ENCODE measurements around the gene GSG1L.

GSG1L gene

DNA sequence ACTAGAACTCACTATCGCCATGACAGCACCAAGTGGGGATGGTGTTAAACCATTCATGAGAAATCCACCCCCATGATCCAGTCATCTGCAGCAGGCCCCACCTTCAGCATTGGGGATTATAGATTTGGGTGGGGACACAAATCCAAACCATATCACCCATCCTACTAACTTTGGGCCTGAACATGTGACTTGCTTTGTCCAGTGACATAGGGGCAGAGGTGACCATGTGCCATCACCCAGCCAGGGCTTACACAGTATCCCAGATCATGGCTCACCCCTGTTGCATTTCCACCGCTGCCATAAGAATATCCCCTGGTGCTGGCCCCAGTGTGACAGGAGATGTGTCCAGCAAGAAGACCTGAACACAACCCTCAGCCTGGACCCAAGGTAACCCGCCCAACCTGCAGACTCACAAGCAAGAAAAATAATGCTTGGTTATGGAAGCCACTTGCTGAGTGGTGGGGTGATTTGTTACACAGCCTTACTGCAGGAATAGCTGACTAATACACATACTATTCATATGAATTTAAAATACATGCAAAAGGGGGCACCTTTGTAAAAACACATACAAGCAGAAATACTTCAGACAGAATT, 130.9 kb downstream of the GSG1L start:
- no peak for DNase-seq

DNA sequence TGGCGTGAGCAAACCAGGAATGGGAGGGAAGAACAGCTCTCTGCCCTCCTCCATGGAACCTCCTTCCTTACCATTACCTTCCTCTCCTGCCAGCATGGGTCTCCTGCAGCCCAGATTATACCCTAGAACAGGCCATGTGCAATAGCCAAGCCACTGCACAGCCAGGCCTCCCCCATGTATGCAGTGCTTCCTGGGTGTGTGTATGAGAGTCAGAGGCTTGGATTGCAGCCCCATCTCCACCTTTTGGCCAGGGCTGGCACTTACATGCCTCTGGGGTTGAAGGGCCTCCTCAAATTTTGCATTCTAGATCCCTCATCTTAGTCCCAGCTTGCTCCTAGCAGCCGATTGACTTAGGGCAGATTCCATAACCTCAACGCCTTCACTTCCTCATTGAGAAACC, 133.7 kb downstream of the GSG1L start:
- no peak for DNase-seq

DNA sequence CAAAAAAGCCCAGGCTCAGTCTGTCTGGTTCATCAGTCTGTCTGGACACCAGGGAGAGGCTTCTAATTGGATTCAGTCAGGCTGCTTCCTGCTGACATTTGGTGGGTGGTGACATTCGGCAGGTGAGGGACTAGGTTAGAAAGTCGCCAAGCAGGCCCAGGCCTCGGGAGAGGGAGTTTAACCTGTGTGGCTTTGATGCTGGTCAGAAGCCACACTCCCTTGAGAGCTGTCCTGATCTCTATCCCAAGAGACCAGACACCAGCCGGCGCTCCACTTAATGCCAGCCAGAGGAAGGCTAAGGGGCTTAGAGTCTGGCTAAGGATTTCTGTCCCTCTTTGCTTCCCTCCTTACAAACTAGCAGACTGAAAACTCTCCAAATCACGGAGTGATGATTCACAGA, 135.0 kb downstream of the GSG1L start:
- no peak for DNase-seq

DNA sequence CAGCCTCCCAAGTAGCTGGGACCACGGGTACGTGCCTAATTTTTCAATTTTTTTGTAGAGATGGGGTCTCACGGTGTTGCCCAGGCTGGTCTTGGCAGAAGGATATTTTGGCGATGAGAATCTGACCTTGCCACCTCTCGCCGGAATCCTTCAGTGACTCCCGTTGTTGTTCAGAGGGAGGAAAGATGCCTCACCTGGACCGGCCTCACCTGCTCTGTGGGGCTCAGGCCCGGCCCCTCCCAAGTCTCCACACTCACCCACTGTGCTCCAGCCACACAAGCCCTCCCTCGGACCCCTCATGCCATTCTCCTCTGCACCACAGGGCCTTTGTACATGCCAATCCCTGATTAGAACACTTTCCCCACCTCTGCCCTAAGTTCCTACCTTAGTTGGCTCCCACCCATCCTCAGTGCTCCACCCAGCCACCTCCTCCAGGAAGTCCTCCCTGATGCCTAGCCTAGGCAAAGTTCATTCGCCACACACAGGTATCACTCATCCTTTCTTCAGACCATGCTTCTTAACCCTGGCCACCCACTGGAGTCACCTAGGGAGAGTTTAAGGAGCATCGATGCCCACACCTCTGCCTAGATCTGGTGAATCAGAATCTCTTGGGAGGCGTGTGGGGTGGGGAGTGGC, 136.1 kb downstream of the GSG1L start:
- DNase-seq: no peak

DNA sequence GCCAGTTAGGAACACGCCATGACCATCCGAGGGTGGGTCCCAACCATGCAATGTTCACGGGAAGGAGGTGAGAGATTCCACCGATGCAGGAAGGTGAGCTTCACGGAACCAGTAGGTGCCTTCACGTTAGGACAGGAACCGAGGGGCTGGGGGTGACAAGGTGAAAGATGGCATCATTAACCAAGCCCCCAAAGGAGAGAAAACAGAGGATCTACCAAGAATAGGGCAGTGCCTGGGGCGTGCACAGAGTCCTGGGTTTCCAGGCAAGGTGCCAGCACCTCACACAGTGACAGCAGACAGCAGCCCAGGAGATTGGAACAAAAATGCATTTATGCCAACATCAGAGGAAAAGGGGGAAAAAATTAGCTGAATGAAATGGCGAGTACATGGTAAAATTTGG, 137.9 kb downstream of the GSG1L start:
- no peak for DNase-seq

DNA sequence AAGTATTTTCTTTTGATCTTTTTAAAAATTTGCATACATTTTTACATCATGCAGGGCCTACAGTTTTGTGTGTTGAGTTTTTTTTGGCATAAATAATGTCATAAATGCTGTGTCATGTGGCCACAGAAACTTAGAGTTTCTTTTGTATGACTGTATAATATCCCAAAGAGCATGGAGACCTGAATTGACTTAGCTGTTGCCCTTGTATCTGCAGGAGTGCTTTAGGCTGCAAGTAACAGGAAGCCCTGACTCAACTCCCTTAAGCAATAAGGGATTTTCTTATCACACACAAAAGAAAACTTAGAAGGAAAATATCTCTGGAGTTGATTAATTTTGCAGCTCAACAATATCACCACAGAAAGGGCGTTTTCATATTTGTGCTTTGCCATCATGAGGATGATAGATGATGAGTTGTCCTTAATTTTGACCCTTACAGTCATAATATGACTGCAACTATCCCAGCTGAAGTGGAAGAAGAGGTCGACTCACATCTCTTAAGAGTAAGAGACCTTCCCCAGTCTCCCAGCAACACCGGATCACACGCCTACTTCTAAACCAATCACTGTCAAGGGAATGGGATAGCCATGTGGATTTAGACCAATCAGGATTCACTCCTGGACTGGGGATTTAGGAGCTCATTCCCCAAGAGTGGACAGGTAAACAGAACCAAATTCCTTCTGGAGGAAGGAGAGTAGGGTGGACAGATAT, 138.9 kb downstream of the GSG1L start:
- no peak for DNase-seq

DNA sequence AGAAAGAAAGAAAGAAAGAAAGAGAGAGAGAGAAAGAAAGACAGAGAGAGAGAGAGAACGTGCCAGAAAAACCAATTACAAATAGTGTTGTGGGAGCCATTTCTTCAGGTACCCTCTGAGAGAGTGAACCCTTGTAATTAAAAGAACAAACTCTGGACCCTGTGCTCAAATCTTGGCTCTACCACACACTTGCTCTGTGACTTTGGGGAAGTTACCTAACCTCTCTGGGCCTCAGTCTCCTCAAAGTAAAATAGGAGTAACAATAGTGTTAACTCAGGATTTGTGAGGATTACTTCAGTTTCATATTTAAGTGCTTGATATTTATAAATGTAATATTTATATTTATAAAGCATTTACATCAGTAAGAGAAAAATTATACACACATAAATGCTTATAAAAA, 139.8 kb downstream of the GSG1L start:
- DNase-seq: no peak

DNA sequence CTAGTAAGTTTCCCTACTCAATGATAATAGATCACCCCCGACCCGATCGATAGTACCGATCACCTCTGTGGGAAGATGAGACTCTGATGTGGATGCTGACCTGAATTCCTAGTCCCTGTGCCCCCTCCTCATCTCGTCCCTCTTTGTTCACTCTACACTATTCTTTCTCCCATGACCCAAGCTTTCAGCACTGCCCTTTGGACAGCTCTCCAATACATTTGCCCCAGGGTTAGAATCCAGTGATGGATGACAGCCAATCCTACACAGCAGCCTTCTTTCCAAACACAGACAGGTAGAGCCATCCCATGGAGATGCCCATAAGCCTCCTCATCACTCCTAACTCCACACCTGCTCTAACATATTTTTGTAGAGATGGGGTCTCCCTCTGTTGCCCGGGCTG, 141.1 kb downstream of the GSG1L start:
- no peak for DNase-seq

DNA sequence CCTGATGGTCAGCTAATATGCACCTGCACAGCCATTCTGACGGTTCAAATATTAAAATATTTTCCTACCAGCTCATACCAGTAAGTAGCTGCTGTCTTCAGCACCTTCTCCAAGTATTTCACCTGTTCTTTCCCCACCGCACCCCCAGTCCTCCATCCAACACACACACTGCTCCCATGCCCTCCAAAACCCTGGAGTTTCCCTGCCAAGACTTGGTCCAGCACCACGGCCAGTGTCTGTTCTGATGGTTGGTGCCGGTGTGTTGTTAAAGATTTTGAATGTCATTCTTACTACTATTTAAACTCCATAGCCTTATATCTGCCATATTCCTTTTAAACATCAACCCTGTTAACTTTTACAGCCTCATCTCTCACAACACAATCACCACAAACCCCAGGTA, 142.4 kb downstream of the GSG1L start:
- no peak for DNase-seq

DNA sequence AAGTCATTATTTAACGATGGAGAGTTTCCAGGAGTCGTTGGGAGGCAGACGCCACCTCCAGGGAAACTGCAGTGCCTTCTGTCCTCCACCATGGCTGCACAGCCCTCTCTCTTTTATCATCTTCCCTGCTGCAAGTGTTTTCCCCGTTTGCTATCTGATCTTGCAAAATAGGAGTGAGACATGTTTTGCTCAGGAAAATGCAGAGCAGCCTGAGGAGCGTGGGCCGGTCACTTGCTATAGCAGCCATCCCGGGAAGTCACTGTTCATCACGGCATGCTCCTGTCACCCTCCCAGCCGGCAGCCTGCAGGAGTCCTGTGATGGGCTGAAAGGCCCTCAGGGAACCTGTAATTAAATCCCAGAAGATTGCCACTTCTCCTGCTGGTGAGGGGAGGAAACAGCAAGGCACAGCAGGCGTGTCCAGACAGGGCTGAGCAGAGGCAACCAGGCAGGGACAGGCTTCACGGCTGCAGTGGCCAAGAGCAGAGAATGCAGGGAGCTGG, 143.1 kb downstream of the GSG1L start:
- no peak for DNase-seq

DNA sequence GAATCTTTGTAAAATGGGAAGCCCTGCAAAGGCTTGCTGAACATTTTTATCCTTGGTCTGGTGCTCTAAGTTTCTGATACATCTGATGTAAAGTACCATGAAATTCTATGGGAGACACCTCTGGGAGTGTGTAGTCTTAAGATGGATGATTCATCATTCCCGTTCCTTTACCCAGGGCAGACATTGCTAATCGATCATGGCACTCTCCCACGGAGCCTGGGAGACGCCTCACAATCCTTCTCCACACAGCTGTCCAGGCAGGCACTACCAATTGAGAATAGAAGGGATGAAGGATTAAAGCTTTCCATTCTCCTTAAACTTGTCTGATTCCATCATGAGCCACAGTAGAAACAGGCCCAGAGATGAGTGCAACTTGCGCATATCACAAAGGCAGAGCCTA, 144.8 kb downstream of the GSG1L start:
- no peak for DNase-seq

DNA sequence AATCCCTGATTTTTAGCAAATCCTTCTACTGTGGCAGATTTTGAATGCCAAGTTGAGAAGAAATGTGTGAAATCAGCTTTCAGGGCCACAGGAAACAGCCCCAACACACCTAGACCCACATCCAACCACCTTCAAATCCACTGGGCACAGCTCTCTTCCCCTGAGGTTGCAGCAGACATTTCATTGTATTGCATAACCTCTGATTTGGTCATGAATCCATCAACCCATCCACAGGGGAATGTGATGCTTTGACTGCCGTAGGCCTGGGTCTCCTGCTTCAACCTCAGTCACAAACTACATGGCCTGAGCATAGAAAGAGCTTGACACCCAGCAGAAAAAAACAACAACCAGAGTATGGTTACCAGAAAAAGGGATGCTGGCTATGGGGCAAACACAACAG, 145.6 kb downstream of the GSG1L start:
- no peak for DNase-seq

DNA sequence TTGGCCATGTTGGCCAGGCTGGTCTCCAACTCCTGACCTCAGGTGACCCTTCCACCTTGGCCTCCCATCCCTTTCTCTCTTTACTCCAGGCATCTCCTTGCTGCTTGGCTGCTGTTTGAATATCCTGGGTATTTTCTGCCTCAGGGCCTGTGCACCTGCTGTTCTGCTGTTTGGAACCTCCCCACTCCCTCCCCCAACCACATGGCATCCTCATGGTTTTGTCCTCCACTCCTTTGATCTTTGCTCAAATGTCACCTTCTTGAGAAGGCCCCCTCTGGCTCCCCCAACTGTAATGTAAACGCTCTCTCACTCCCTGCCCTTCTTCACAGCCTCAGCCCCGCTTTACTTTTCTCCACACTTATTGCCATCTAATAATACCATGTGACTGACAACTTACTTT, 152.0 kb downstream of the GSG1L start:
- no peak for DNase-seq

DNA sequence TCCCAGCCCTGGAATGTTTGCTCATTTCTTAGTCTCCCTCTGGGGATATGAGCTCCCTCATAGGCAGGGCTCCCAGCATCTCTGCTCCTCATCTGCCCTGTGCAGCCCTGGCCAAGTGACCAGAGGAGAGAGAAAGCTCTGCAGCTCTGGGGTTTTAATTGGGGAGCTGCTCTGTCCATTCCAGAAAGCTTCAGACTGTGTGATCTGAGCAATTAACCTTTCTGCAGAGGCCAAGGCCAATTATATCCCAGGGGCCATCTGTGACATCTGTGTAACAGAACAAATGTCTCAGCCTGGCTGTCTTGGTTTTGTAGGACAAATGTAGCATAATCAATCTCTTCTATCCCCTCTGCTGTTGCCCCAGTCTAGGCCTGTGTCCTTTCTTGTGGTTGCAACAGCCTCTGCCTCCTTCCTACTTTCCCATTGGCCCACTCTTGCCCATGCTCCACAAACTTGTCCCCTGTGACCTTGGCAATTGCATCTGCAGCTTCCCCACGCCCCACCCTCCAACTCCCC, 156.0 kb downstream of the GSG1L start:
- no peak for DNase-seq

DNA sequence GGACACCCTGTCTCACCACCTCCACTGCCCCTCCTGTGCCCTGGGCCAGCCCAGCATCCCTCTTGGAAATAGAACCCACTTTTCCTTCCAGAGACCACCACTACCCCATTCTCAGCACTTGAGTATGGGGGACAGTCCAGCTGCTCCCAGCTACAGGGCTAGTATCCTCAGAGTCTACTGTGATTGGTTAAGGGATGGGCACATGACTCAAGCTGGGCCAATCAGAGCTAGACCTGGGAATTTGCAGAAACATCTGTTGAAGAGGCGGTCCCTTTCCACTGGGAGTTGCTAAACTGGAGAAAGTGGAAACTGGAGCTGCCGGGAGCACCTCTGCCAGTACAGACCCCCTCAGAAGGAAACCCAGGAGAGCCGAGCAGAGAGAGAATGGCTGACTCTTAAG, 156.6 kb downstream of the GSG1L start:
- no peak for DNase-seq

DNA sequence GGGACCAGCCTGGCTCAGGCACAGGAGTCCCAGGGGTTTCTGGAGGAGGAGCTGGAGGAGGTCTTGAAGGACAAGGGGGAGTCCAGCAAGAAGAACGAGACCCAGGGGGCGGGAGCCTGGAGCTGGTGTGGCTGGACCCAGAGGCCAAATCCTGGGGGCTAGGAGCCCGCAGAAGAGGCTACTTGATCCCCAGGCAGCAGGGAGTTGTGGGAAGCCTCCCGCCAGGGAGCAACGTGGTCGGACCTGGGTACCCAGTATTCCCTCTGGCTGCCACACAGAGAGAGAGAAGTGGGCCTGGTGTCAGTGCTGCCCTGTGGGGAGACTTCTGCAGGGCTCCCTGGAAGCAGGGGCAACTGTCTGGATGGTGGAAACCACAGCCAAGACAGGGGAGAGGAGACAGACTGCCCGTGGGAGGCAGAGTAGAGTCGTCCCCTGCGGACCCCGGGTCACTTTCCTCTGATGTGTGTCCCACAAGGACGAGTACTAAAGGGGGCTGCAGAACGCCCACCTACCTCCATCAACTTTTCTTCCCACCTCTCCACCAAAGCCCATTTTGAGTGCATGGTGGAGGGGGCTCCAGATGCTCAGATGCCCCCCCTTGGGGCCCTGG, 160.4 kb downstream of the GSG1L start:
- no peak for DNase-seq

DNA sequence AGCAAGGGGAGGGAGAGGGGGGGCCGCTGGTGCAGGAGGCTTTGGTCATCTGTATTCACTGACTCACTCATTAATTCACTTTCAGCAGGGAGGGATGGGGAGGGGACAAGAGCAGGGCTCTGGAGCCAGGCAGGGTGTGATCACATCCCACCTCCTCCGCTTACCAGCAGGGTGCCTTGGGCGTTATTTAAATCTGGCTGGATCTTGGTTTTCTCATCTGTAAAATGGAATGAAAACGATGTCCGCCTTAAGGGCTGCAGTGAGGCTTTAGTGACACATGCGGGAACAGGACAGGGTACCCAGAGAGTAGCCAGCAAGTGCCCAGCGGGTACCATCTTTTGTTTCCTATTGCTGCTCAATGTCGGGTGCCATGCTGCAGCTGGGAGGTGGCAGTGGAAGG, 161.0 kb downstream of the GSG1L start:
- no peak for DNase-seq

DNA sequence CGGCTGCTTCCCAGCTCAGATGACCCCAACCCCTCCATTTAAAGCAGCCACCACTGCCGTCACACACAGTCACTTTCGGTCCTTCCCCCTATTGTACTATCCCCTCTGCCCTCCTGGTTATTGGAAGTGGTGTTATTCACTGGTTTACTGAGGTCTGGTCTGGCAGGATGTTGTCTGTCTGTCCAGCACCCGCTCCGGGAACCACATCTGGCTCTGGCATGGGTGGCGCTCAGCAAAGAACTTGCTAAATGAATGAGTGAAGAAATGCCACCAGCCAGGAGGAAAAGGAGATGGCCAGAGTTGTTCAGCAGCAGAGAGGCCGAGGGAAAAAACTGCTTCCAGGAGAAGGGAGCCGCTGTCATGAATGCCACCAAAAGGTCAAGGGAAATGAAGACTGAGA, 161.6 kb downstream of the GSG1L start:
- no peak for DNase-seq

DNA sequence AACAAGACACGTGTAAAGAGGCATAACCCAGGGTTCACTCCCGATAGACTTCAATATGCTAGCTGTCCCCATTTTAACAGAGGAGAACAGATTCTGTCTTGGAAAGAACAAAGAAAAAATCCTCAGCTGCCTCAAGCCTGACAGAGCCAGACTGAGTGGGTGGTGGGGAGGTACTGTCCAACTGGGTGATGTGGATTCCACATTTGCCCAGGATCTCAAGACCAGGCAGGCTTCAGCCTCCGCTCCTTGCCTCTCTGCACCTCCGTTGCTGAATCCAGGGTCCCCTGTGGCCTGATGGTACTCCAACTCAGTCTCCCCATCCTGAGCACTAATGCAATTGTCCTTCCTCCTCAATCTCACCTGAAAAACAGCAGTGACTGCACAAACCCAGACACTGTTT, 163.8 kb downstream of the GSG1L start:
- DNase-seq: no peak

DNA sequence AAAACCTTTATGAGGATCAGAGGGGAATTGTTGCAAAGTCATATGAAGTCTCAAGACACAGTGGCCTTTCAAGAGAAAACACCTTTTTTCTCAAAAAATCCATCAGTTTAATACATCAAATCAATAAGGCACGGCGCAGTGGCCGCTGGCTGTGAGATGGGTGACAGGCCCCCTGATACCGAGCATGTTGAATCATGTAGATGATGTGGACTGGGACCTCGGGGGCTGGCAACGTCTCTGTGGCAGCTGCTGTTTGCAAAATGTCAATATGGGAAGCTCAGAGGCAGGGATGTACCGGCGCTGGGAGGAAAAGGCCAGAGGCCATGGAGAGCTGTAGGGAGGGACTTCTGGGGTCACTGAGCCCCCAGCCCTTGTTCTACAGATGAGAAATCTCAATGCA, 169.1 kb downstream of the GSG1L start:
- no peak for DNase-seq

DNA sequence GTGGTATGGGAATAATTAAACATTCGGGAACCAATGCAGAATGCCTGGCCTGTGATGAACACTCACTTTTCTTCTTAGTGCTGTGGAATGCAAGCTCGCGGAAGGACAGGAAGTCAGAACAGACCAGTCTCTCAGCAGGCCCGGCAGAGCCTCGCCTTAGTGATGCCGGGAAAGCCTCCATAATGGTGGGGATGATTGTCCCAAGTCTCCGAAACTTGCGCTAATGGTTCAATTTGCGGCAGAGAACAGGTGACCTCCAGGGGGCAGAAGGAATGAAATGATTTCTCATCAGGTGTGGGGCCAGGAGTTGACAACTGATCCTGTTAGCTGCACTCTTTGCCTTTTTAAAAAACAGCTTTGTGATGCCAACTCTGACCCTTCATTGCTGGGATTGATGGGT, 170.6 kb downstream of the GSG1L start:
- DNase-seq: no peak

DNA sequence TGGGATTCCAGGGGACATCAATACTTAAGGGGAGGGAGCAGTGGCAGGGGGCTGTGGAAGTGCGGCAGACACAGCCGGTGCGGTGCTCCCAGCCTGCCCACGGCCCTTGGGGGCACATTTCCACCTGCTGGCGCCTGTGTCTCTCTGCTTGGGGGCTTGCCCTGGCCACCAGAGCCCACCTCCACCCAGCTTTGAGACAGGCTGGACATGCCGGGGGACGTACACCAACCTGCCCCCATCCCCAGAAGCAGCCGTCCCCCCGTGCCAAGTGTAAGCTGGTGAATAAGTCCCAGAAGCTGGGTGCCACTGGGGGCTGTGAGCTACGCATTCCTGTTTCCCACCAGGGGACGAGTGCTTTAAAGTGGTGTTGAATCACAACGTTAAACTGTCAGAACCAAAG, 172.6 kb downstream of the GSG1L start:
- no peak for DNase-seq

DNA sequence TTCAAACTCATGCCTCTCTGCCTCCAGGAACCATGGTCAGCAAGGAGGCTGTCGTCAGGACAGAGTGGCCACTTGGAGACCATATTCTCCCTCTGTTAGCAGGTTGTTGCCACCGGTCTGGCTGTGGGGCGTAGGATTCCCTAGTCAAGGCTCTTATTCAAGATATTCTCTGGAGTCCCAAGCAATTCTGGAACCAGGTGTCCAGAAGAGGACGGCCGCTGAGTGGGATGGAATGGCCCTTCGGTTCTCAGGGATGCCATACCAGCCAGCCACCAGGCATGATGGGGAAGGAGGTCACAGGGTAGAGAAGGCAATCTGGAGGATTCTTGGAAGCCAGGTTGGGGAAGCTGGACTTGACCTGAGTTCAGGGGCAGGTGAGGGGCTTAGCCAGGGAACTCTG, 173.5 kb downstream of the GSG1L start:
- no peak for DNase-seq

DNA sequence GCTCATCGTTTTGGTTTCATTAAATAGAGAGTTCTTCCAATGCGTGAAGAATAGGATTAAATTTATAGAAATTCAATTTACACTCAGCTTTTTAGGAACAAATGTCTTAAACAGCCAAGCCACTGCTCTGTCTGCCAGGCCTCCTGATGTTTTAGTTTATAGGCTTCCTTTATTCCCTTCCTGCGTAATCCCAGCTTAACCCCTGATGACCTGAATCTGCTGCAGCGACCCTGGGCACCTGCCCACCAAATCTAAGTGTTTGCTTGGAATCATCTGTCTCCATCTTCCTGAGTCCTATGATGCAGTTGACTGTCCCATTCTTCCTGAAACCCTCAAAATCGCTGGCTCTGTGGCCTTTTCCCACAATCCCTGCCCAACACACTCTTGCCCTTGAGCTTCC, 179.9 kb downstream of the GSG1L start:
- DNase-seq: no peak
